Activated naive CD8-positive, alpha-beta T cell treated with anti-CD3 and anti-CD28 coated beads, Interleukin-2, amount 10 ng/mL, durations not matched to agents 7 days and 5 days (primary cell): ENCODE results near the gene CLNS1A. TPM values are rescaled to one million over a fixed set of nuclear protein-coding genes. Genes with fewer than 3 reads are reported as not detected.

ENCODE experiments used
- total RNA-seq, 2 experiments: library from RNA; stranded (reverse); gene quantifications; one replicate each; pipeline ENCODE4 v1.2.3, GENCODE V29; 2021

The CLNS1A gene
- total RNA-seq, 2 experiments from 2014 or later: 101 to 117 TPM

Other genes starting within 250 kb of the CLNS1A start
- 10 to 100 TPM; 77.2 to 83.6 TPM for gene PAK1, start 163.7 kb downstream of the CLNS1A start, total RNA-seq
- gene AQP11, start 47.8 kb downstream of the CLNS1A start, total RNA-seq: under 1 TPM; 0.28 to 0.48 TPM
- 10 to 100 TPM; 64.8 to 74.1 TPM for gene RSF1, start 182.9 kb upstream of the CLNS1A start, total RNA-seq
- 10 to 100 TPM in 1 of 2 experiments, 1 to 10 TPM in 1; 9.5 to 11.3 TPM for gene AAMDC, start 183.3 kb upstream of the CLNS1A start, total RNA-seq